Mesothelial cell of epicardium (in vitro differentiated cells): Measurements from ENCODE around the gene ATF4. TPM values are rescaled to one million over a fixed set of nuclear protein-coding genes. Genes with fewer than 3 reads are reported as not detected.

Experiments used
- DNase-seq, 2 experiments: peaks; one replicate each; pipeline ENCODE4 v3.0.0; 2021; ENCODE audit warnings: low spot score in 2 of 2; ENCODE audit not compliant: unreplicated experiment in 2 of 2
- H3K27ac Mint-ChIP-seq: 2 replicates; pipeline ENCODE4 v1.8.0; 2021; ENCODE audit warnings: mixed read lengths
- H3K27me3 Mint-ChIP-seq: 2 replicates; pipeline ENCODE4 v1.8.0; 2021; ENCODE audit warnings: low read depth, mixed read lengths
- H3K36me3 Mint-ChIP-seq: 2 replicates; pipeline ENCODE4 v1.8.0; 2021; ENCODE audit warnings: mixed read lengths
- H3K4me1 Mint-ChIP-seq: 2 replicates; pipeline ENCODE4 v1.8.0; 2021; ENCODE audit warnings: mixed read lengths
- H3K4me3 Mint-ChIP-seq: 2 replicates; pipeline ENCODE4 v1.8.0; 2021; ENCODE audit warnings: mild to moderate bottlenecking, moderate library complexity, mixed read lengths
- H3K9me3 Mint-ChIP-seq: 2 replicates; pipeline ENCODE4 v1.8.0; 2021; ENCODE audit warnings: mixed read lengths
- total RNA-seq: library from RNA; stranded (reverse); gene quantifications from 3 replicates; pipeline ENCODE4 v1.2.1, GENCODE V29; 2021
- TF ChIP-seq, protein P1 (sequence below): fragments of 200-600 bp; sonication (generic); IDR thresholded peaks from one replicate; pipeline ENCODE4 v1.5.0; 2021; ENCODE audit warnings: antibody characterized with exemption; ENCODE audit not compliant: unreplicated experiment

Gene ATF4
- total RNA-seq, 1 donor from 2014 or later: 361 TPM

DNA sequence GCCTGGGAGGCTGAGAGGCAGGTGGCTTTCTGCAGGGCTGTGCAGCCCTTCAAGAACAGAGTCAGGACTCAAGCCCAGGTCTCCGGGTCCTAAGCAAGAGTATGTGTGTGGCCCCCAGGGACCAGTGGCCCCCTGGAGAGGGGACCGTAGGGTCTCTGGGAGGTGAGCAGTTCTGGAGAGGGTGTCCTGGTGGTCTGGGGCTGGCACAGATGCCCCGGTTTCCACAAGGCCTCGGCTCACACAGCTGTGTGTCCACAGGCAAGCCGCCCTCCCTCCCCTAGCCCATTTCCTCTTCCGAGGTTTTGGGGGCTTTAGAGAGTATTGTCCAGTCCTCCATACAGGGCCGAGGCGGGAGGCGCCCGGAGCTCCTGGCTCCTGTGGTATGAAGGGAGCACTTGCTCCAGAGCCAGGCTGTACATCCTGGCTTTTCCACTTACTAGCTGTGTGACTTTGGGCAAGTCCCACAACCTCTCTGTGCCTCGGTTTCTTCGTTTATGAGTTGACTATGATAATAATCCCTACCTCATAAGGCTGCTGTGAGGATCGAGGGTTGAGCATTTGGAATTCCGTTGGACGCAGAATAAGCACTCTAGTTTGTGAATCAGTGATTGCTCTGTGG lies 15.6 kb downstream of the ATF4 start:
- Mint-ChIP-seq H3K4me3 (no peak overlapping the region), H3K36me3 (no peaks in the 10 kb centered on the region), H3K9me3 (no peaks in the 10 kb centered on the region), H3K27me3 (peaks cover 7% of the 10 kb centered on the region), H3K27ac (no peak overlapping the region), H3K4me1 (peaks cover 18% of the 10 kb centered on the region)
- DNase-seq: no peak
- TF ChIP-seq, protein P1, sequence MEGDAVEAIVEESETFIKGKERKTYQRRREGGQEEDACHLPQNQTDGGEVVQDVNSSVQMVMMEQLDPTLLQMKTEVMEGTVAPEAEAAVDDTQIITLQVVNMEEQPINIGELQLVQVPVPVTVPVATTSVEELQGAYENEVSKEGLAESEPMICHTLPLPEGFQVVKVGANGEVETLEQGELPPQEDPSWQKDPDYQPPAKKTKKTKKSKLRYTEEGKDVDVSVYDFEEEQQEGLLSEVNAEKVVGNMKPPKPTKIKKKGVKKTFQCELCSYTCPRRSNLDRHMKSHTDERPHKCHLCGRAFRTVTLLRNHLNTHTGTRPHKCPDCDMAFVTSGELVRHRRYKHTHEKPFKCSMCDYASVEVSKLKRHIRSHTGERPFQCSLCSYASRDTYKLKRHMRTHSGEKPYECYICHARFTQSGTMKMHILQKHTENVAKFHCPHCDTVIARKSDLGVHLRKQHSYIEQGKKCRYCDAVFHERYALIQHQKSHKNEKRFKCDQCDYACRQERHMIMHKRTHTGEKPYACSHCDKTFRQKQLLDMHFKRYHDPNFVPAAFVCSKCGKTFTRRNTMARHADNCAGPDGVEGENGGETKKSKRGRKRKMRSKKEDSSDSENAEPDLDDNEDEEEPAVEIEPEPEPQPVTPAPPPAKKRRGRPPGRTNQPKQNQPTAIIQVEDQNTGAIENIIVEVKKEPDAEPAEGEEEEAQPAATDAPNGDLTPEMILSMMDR: no peak

DNA sequence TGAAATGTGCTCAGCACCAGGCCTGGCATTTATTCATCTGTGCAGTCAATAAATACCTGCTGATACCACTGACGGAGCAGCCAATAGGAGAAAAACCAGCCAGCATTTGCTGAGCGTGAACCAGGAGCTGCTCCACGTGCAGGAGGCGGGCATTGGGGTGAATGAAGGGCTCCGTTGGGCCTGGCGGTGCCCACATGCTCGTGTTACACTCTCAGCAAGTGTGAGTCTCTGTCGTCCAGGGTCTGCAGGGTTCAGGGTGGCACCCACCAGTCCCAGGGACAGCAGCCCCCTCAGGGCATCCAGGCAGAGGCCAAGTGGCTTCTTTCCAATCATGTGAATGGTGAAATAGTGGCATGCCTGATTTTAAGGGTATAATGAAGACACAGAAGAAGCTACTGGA lies 16.3 kb downstream of the ATF4 start:
- no peak for DNase-seq
- Mint-ChIP-seq H3K27me3 (peaks cover 7% of the 10 kb centered on the region), H3K9me3 (no peaks in the 10 kb centered on the region), H3K4me1 (peaks cover 11% of the 10 kb centered on the region), H3K27ac (no peak overlapping the region), H3K4me3 (no peak overlapping the region), H3K36me3 (no peaks in the 10 kb centered on the region)
- TF ChIP-seq, protein P1: no peak

DNA sequence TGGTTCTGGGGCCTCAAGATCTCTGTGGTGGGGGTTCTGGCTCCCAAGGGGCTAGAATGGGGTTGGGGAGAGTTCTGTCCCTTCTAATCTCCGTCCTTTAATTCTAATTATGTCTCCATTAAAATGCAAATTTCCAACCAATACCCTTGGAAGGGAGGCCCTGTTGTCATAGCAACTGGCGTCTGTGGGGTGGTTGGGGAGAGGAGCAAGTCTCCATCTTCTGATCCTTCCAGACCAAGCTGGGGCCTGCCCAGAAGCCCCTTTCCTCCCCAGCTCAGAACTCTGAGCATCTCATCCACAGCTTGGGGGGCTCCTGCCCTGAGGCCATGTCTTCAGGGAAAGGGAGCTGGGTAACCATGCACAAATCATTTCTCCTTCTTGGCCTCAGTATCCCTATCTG lies 17.6 kb downstream of the ATF4 start:
- H3K27ac Mint-ChIP-seq: no peak overlapping the region
- no peaks in the 10 kb centered on the region for H3K9me3 Mint-ChIP-seq
- peaks cover 9% of the 10 kb centered on the region for H3K27me3 Mint-ChIP-seq
- DNase-seq: no peak
- H3K4me1 Mint-ChIP-seq: peaks cover 2% of the 10 kb centered on the region
- no peak overlapping the region for H3K4me3 Mint-ChIP-seq
- H3K36me3 Mint-ChIP-seq: no peaks in the 10 kb centered on the region
- TF ChIP-seq, protein P1: no peak

DNA sequence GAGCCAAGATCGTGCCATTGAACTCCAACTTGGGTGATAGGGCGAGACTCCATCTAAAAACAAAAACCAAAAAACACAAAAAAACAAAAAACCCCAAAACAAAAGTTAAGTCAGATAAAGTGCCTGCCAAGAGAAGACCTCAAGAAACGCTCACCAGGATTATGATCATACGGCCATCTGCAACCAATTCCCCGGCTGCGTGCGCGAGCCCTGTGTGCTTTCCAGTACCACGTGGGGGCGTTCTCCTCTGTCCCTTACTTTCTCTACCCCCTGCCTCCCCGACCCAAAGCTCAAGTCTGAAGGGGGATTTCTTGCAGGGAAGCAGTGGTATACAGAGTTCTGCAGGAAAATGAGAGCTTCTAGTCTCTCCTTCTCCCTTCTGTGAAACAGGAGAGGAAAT lies 22.7 kb downstream of the ATF4 start:
- no peaks in the 10 kb centered on the region for H3K9me3 Mint-ChIP-seq
- H3K36me3 Mint-ChIP-seq: no peaks in the 10 kb centered on the region
- TF ChIP-seq, protein P1: no peak
- no peak for DNase-seq
- peaks cover 50% of the 10 kb centered on the region for H3K27me3 Mint-ChIP-seq
- H3K4me1 Mint-ChIP-seq: peaks cover 2% of the 10 kb centered on the region
- no peak overlapping the region for H3K4me3 Mint-ChIP-seq
- no peak overlapping the region for H3K27ac Mint-ChIP-seq

DNA sequence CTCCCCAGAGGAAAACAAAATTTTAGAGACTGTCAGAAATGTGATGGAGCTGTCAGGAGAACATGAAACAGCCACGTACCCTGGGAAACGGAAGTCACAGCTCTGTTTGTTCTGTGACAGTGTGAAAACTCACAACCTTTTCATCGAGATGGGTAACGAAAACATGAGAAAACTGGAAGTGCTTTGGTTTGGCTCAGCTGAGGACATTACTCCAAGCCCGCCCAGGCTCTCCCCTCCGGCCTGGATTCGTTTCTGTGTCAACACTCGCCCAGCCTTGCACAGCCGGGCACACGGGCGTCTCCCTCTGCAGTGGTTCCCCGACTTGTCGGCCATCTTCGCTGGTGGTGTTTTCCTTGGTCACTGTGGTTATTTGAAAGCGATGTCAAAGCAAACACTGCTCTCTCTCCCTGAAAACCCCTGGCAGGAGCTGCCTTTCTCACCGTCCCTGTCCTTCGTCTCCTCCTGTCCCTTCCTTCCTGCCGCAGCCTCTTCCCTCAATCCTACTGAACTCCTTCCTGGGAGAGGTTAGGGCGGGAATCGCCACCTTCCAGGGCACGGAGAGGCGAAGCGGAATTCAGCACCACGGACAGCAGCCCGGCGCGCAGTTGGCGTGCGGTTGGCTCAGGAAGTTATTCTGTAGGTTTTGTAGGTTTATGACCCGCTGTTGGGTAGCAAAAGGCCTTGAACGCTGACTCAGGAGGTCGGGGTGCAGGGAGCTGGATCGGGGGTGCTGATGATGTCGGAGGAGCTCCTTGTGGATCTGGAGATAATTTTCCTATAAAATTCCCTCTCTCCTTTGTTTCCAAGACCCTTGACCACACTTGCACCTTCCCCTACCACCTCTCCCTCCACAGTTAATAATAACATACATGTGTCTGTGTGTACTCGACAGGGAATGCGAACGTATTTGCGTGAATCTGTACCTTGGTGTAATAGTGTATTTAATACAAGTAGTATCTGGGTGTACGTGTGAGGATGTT lies 25.3 kb downstream of the ATF4 start:
- Mint-ChIP-seq H3K27ac (no peak overlapping the region), H3K4me3 (no peak overlapping the region), H3K36me3 (no peaks in the 10 kb centered on the region), H3K4me1 (peaks cover 2% of the 10 kb centered on the region), H3K27me3 (peaks cover 70% of the 10 kb centered on the region), H3K9me3 (no peaks in the 10 kb centered on the region)
- peak; percentile 60 to 87 for DNase-seq
- TF ChIP-seq, protein P1: no peak
